HepG2 (cell line): ENCODE results near the gene CCDC83. TPM values are rescaled to one million over a fixed set of nuclear protein-coding genes. Genes with fewer than 3 reads are reported as not detected.
A peak's percentile ranks its signal among the peaks of the same experiment; 100 is the strongest.

ENCODE experiments used
- ARID5B ChIP-seq: IDR thresholded peaks from 2 replicates; pipeline ENCODE4 v1.4.0; 2020; ENCODE audit warnings: mild to moderate bottlenecking, missing genetic modification reagents
- EED ChIP-seq: sonication (generic); formaldehyde crosslinking; IDR thresholded peaks from 2 replicates; pipeline ENCODE4 v1.5.0; 2020; ENCODE audit warnings: mild to moderate bottlenecking, missing genetic modification reagents
- EP300 ChIP-seq, 3 experiments: sonication (generic) in 1 of 3; formaldehyde crosslinking in 1 of 3; IDR thresholded peaks; 2 replicates each; pipeline versions ENCODE4 v1.5.1 to v1.6.1; 2011 to 2020; ENCODE audit warnings: low read depth in 2 of 3, low read length in 2 of 3, borderline replicate concordance in 1 of 3, improper control_type of control experiment in 1 of 3, mild to moderate bottlenecking in 1 of 3, missing genetic modification reagents in 1 of 3, moderate library complexity in 1 of 3
- HES4 ChIP-seq: sonication (generic); formaldehyde crosslinking; IDR thresholded peaks from 2 replicates; pipeline ENCODE4 v1.9.0; 2021; ENCODE audit warnings: mild to moderate bottlenecking, missing genetic modification reagents, borderline replicate concordance
- HNF4A ChIP-seq: sonication (generic); formaldehyde crosslinking; IDR thresholded peaks from 2 replicates; pipeline ENCODE4 v1.4.0; 2020; ENCODE audit warnings: missing genetic modification reagents
- HNRNPL ChIP-seq: fragments of 200-400 bp; formaldehyde crosslinking; IDR thresholded peaks from 2 replicates; pipeline ENCODE4 v1.6.1; 2017; ENCODE audit warnings: mild to moderate bottlenecking, low read depth, low read length
- KDM5B ChIP-seq: sonication (generic); formaldehyde crosslinking; IDR thresholded peaks from 2 replicates; pipeline ENCODE4 v1.4.0; 2020; ENCODE audit warnings: missing genetic modification reagents, mild to moderate bottlenecking, borderline replicate concordance
- MIER3 ChIP-seq: IDR thresholded peaks from 2 replicates; pipeline ENCODE4 v1.6.1; 2016; ENCODE audit warnings: missing compliant biosample characterization, borderline replicate concordance
- MXI1 ChIP-seq: IDR thresholded peaks from 3 replicates; pipeline ENCODE4 v1.6.1; 2012; ENCODE audit warnings: low read depth, low read length, inconsistent platforms, borderline replicate concordance
- PAXIP1 ChIP-seq: sonication (generic); formaldehyde crosslinking; conservative IDR thresholded peaks from 2 replicates; pipeline ENCODE4 v1.4.0; 2020; ENCODE audit warnings: mild to moderate bottlenecking, missing genetic modification reagents, moderate library complexity
- SMAD1 ChIP-seq: sonication (generic); formaldehyde crosslinking; IDR thresholded peaks from 2 replicates; pipeline ENCODE4 v1.4.0; 2020; ENCODE audit warnings: missing genetic modification reagents, low read depth, mild to moderate bottlenecking, borderline replicate concordance
- SMARCE1 ChIP-seq: fragments of 450-650 bp; IDR thresholded peaks from 2 replicates; pipeline ENCODE4 v1.6.1; 2017; ENCODE audit warnings: borderline replicate concordance
- SNAPC2 ChIP-seq: sonication (generic); formaldehyde crosslinking; IDR thresholded peaks from 2 replicates; pipeline ENCODE4 v1.8.1; 2022; ENCODE audit warnings: mild to moderate bottlenecking, missing genetic modification reagents
- TEAD3 ChIP-seq: optimal IDR thresholded peaks from 2 replicates; pipeline ENCODE3; 2016; ENCODE audit warnings: borderline replicate concordance
- UBTF ChIP-seq: sonication (generic); formaldehyde crosslinking; IDR thresholded peaks from 2 replicates; pipeline ENCODE4 v1.4.0; 2020; ENCODE audit warnings: mild to moderate bottlenecking, missing genetic modification reagents
- ZC3H13 ChIP-seq: sonication (generic); formaldehyde crosslinking; IDR thresholded peaks from 2 replicates; pipeline ENCODE4 v1.8.1; 2023; ENCODE audit warnings: mild to moderate bottlenecking, missing genetic modification reagents, moderate library complexity
- ZMAT5 ChIP-seq: sonication (generic); formaldehyde crosslinking; IDR thresholded peaks from 2 replicates; pipeline ENCODE4 v1.5.0; 2020; ENCODE audit warnings: mild to moderate bottlenecking, low read depth, missing genetic modification reagents, borderline replicate concordance
- ZNF282 ChIP-seq: fragments of 450-650 bp; IDR thresholded peaks from 2 replicates; pipeline ENCODE4 v1.6.1; 2018; ENCODE audit not compliant: partially characterized antibody
- ZNF563 ChIP-seq: sonication (generic); formaldehyde crosslinking; IDR thresholded peaks from 2 replicates; pipeline ENCODE4 v1.8.0; 2022; ENCODE audit warnings: mild to moderate bottlenecking, moderate library complexity, missing genetic modification reagents
- ZNF777 ChIP-seq: sonication (generic); formaldehyde crosslinking; IDR thresholded peaks from 2 replicates; pipeline ENCODE4 v1.4.0; 2020; ENCODE audit warnings: missing genetic modification reagents
- ZSCAN20 ChIP-seq: sonication (generic); formaldehyde crosslinking; IDR thresholded peaks from 2 replicates; pipeline ENCODE4 v1.4.0; 2020; ENCODE audit warnings: missing genetic modification reagents, mild to moderate bottlenecking, borderline replicate concordance
- polyA plus RNA-seq, 8 experiments: library from polyadenylated mRNA; depleted of rRNA in 3 of 8; stranded (reverse) in 7 of 8; unstranded in 1 of 8; fragments of >200 nt; fragmentation: Illumina TruSeq in 4 of 8; extraction: Trizol in 4 of 8; gene quantifications; 2 replicates each; pipeline versions ENCODE4 v1.2.1 to v1.2.3, GENCODE V29; 2011 to 2016; ENCODE audit warnings: low read depth in 4 of 8, missing spikeins in 1 of 8, mixed read lengths in 1 of 8; ENCODE audit not compliant: insufficient read depth in 1 of 8
- total RNA-seq, 5 experiments: library from RNA; depleted of rRNA; stranded (reverse); fragments of >200 nt; fragmentation: Illumina TruSeq; extraction: Trizol; gene quantifications; 2 replicates each; pipeline ENCODE4 v1.2.3, GENCODE V29; 2016; ENCODE audit warnings: low read depth in 1 of 5

CCDC83 gene
- total and polyA plus RNA-seq, 2 of the 13 experiments (the other 11 are each of a cell fraction or from before 2014, with no cell fraction given) = not detected

GRCh38 chr11:85949798-85950197 is 94.6 kb downstream of the CCDC83 start (continued):
- TF ChIP-seq MXI1 (no peak), ZNF282 (no peak), HNF4A (CRISPR knock-in tag) (peak; percentile 62), ZC3H13 (no peak), KDM5B (CRISPR knock-in tag) (no peak), PAXIP1 (CRISPR knock-in tag) (0 out of 2 replicates have a peak, but pooled peaks have one; percentile 20), ZNF563 (no peak), ZSCAN20 (CRISPR knock-in tag) (no peak), ZMAT5 (CRISPR knock-in tag) (no peak), SMARCE1 (no peak), HES4 (CRISPR knock-in tag) (no peak), SNAPC2 (CRISPR knock-in tag) (no peak), TEAD3 (CRISPR knock-in tag) (peak; percentile 11), ZNF777 (CRISPR knock-in tag) (no peak), HNRNPL (no peak), EED (CRISPR knock-in tag) (no peak), EP300 (IDR thresholded peaks at IDR 0.05; ENCODE audit: low read depth in 2 of 2, low read length in 2 of 2) (0 out of 4 replicates have a peak, but pooled peaks of 1 of the 2 experiments have one; percentile 13), EP300 (CRISPR knock-in tag; IDR thresholded peaks at IDR 0.05; ENCODE audit: borderline replicate concordance) (no peak), UBTF (no peak), ARID5B (CRISPR knock-in tag) (peak; percentile 50), SMAD1 (CRISPR knock-in tag) (no peak), MIER3 (CRISPR knock-in tag) (peak; percentile 19; the same call in 1 of the 2 replicates)
